ENCODE measurements around the gene HMGCR.

- TF ChIP-seq POLR2A (IDR thresholded peaks at IDR 0.05; ENCODE audit: low read depth, low read length), result no peak
- no peak for TF ChIP-seq POLR2AphosphoS5 (IDR thresholded peaks at IDR 0.05; ENCODE audit: low read depth, low read length)
- TF ChIP-seq TAF1 (IDR thresholded peaks at IDR 0.05; ENCODE audit: borderline replicate concordance, low read depth, low read length), result no peak
These were observed 21.1 kb downstream of the HMGCR start for GRCh38 chr5:75358117-75358516.
